RWPE1 (cell line): ENCODE data around the gene RAB11A.
A peak's percentile ranks its signal among the peaks of the same experiment; 100 is the strongest.
"Not testable (repeated sequence)": the region's sequence is repeated elsewhere in the genome, so short reads cannot be mapped to it uniquely, and the experiment has no call there.

Experiments
- CTCF ChIA-PET: fragments of 350-600 bp; sonication (Branson Sonifier 250); formaldehyde crosslinking; extraction: SDS; loops from one replicate; lab custom pipeline; 2021; lab: Yijun Ruan, JAX
- POLR2A ChIA-PET: fragments of 400-600 bp; formaldehyde crosslinking; extraction: SDS; loops from one replicate; lab custom pipeline; 2020; ENCODE audit warnings: antibody characterized with exemption; ENCODE audit not compliant: low non-redundant PET; lab: Yijun Ruan, JAX
- DNase-seq: peaks from one replicate; pipeline ENCODE4 v3.0.0; 2012; ENCODE audit warnings: low spot score
- H3K27ac ChIP-seq: fragments of 450-650 bp; 2 replicates; pipeline ENCODE4 v1.5.1; 2017
- TF ChIP-seq, protein P1 (sequence below): fragments of 450-650 bp; conservative IDR thresholded peaks from 2 replicates; pipeline ENCODE4 v1.5.1; 2017; ENCODE audit warnings: low read depth, mild to moderate bottlenecking

Gene RAB11A

DNA sequence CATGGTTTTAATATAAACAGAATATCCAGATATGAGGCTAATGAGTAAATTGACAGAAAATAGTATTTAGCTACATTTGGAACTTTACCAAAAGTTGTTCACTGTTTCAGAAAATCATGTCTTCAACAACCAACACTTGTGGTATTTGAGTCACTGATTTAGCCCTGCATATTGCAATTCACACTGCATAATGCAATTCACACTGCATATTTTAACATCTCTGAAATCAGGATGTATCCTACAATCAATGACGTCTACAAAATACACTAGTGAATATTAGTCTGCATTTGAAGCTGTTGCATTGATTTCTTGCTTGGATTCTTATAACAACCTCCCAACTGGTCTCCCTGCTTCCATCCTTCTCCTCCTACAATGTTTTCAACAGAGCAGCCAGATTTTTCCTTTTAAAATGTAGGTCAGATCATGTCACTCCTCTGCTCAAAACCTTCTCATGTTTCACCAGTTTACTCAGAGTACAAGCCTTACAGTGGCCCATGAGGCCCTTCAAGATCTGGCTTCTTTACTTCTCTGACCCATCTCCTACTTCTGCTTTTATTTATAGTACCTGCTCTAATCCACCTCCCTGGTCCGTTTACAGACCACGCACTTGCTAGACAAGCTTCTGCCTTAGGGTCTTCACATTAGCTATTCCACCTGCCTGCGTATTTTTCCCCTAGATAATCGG, 11.4 kb upstream of the RAB11A start:
- CTCF ChIA-PET: interaction anchor here (0.6 kb wide), 1 partner anchor 136 kb away, joined by 3 read pairs; no protein-coding TSS in a partner anchor
- DNase-seq: no peak
- H3K27ac ChIP-seq: no peak overlapping the region
- POLR2A ChIA-PET: no interaction called here
- TF ChIP-seq, protein P1, sequence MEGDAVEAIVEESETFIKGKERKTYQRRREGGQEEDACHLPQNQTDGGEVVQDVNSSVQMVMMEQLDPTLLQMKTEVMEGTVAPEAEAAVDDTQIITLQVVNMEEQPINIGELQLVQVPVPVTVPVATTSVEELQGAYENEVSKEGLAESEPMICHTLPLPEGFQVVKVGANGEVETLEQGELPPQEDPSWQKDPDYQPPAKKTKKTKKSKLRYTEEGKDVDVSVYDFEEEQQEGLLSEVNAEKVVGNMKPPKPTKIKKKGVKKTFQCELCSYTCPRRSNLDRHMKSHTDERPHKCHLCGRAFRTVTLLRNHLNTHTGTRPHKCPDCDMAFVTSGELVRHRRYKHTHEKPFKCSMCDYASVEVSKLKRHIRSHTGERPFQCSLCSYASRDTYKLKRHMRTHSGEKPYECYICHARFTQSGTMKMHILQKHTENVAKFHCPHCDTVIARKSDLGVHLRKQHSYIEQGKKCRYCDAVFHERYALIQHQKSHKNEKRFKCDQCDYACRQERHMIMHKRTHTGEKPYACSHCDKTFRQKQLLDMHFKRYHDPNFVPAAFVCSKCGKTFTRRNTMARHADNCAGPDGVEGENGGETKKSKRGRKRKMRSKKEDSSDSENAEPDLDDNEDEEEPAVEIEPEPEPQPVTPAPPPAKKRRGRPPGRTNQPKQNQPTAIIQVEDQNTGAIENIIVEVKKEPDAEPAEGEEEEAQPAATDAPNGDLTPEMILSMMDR: no peak

GRCh38 chr15:65862682-65863081, 6.6 kb upstream of the RAB11A start:
- CTCF ChIA-PET: no interaction called here
- POLR2A ChIA-PET: no interaction called here
- no peak overlapping the region for H3K27ac ChIP-seq
- DNase-seq: no peak
- TF ChIP-seq, protein P1: no peak

DNA sequence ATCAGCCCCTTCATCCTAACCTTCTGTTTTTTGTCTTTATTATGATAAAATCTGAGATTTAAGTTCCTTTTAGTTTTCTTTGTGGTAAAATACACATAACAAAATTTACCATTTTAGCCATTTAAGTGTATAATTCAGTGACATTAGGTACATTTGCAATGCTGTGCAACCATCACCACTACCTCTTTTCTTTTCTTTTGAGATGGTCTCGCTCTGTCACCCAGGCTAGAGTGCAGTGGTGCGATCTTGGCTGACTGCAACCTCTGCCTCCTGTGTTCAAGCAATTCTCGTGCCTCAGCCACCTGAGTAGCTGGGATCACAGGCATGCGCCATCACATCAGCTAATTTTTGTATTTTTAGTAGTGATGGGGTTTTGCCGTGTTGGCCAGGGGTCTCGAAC, 6.2 kb upstream of the RAB11A start:
- H3K27ac ChIP-seq: no peak overlapping the region
- DNase-seq: no peak
- POLR2A ChIA-PET: no interaction called here
- TF ChIP-seq, protein P1: no peak
- CTCF ChIA-PET: interaction anchor here (0.5 kb wide), 1 partner anchor 30 kb away, joined by 3 read pairs; no protein-coding TSS in a partner anchor

- ChIA-PET CTCF (interaction anchor here (0.5 kb wide), 1 partner anchor 271 kb away, joined by 3 read pairs; no protein-coding TSS in a partner anchor), POLR2A (interaction anchor here (0.6 kb wide), 1 partner anchor 256 kb away, joined by 3 read pairs; the partner anchor contains the start of gene INTS14)
- DNase-seq: no peak
- TF ChIP-seq, protein P1: no peak
- no peak overlapping the region for H3K27ac ChIP-seq
Observed at GRCh38 chr15:65867244-65867643, 2.0 kb upstream of the RAB11A start.

- POLR2A ChIA-PET, DNase-seq, H3K27ac ChIP-seq: not testable (repeated sequence)
- CTCF ChIA-PET: interaction anchor here (0.6 kb wide), 1 partner anchor 38 kb away, joined by 3 read pairs; no protein-coding TSS in a partner anchor
Observed at GRCh38 chr15:65867933-65868332, 1.4 kb upstream of the RAB11A start.

DNA sequence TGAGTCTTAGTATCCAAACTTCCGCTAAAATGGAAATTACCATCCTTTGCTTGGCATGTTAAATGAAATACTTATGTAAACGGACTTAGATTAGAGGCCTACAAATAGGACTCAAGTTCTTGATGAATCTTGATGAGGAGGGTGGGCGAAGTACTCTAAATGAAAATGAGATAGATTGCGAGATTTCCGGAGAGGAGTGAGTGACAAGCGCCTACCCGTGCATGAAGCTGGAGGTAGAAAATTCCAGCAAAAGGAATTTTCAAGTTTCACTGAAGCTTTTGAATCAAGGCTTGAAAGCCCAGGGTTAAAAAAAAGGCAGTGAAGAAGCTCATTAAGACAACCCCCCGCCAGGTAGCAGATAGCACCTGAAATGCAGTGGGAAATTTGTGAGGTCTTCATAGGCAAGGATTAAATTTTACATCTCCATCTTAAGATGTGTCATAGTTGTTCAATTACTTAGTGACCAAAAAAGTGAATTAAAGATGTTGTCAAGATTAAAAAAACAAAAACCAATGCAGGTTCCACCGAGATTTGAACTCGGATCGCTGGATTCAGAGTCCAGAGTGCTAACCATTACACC, 655 bp upstream of the RAB11A start:
- TF ChIP-seq, protein P1: no peak
- DNase-seq: peak; percentile 3
- peak overlapping the region; percentile 91 for H3K27ac ChIP-seq
- ChIA-PET POLR2A (interaction anchor here (0.6 to 0.8 kb wide), 2 partner anchors 30 to 36 kb away, joined by 4 to 6 read pairs; no protein-coding TSS in a partner anchor), CTCF (interaction anchor here (0.5 to 0.9 kb wide), 4 partner anchors 26 to 350 kb away, joined by 3 to 4 read pairs (median 3); no protein-coding TSS in a partner anchor)
